ENCODE results near the gene CNTNAP5.

DNA sequence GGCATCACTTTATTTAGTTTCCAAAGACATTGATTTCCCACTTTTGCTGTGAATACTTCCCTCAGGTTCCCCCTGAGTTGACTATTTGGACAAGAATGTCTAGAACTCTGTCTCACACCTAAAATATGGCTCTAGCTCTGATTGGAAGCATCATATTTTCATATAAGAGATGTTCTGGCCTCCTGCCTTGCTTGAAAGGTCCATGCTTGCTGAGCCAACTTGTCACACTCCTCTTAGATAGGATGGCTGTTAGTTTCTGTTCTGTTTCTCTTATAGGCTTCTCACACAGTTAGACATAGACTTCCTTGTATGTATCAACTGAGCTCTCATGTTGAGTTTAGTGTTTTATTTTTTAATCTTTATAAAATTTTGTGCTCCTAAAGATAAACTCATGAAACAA lies 87.1 kb downstream of the CNTNAP5 start:
- TF ChIP-seq, protein P1, sequence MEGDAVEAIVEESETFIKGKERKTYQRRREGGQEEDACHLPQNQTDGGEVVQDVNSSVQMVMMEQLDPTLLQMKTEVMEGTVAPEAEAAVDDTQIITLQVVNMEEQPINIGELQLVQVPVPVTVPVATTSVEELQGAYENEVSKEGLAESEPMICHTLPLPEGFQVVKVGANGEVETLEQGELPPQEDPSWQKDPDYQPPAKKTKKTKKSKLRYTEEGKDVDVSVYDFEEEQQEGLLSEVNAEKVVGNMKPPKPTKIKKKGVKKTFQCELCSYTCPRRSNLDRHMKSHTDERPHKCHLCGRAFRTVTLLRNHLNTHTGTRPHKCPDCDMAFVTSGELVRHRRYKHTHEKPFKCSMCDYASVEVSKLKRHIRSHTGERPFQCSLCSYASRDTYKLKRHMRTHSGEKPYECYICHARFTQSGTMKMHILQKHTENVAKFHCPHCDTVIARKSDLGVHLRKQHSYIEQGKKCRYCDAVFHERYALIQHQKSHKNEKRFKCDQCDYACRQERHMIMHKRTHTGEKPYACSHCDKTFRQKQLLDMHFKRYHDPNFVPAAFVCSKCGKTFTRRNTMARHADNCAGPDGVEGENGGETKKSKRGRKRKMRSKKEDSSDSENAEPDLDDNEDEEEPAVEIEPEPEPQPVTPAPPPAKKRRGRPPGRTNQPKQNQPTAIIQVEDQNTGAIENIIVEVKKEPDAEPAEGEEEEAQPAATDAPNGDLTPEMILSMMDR (IDR thresholded peaks at IDR 0.05; ENCODE audit: poor library complexity): no peak
- TF ChIP-seq EZH2 (IDR thresholded peaks at IDR 0.05; ENCODE audit: borderline replicate concordance): no peak
